Astrocyte (in vitro differentiated cells and primary cell): ENCODE results near the gene FKRP. TPM values are rescaled to one million over a fixed set of nuclear protein-coding genes. Genes with fewer than 3 reads are reported as not detected.

Experiments
- DNase-seq: peaks from one replicate; pipeline ENCODE4 v3.0.0-alpha.2; 2010; ENCODE audit warnings: low read depth
- FAIRE-seq: peaks from 2 replicates; lab custom pipeline; 2011; peaks lifted over from hg19 to GRCh38; lab: Jason Lieb, UNC
- H2AFZ ChIP-seq: 2 replicates; pipeline ENCODE4 v1.6.0; 2012; ENCODE audit warnings: low read depth, low read length, inconsistent platforms
- H3K27ac ChIP-seq: 2 replicates; pipeline ENCODE4 v1.5.1; 2011; ENCODE audit warnings: low read depth, low read length, inconsistent platforms
- H3K27me3 ChIP-seq: 2 replicates; pipeline ENCODE4 v1.6.0; 2011; ENCODE audit warnings: low read length, inconsistent platforms; ENCODE audit not compliant: insufficient read depth
- H3K36me3 ChIP-seq: 2 replicates; pipeline ENCODE4 v1.5.1; 2011; ENCODE audit warnings: low read length, inconsistent platforms; ENCODE audit not compliant: insufficient read depth
- H3K4me1 ChIP-seq: 2 replicates; pipeline ENCODE4 v1.5.1; 2011; ENCODE audit warnings: low read length, inconsistent platforms; ENCODE audit not compliant: insufficient read depth
- H3K4me2 ChIP-seq: 2 replicates; pipeline ENCODE4 v1.6.0; 2012; ENCODE audit warnings: low read length, inconsistent platforms
- H3K4me3 ChIP-seq: 2 replicates; pipeline ENCODE4 v1.5.1; 2011; ENCODE audit warnings: low read depth, mild to moderate bottlenecking, low read length, inconsistent platforms; ENCODE audit not compliant: insufficient read depth
- H3K79me2 ChIP-seq: 2 replicates; pipeline ENCODE4 v1.6.0; 2012; ENCODE audit warnings: mild to moderate bottlenecking, low read length, inconsistent platforms; ENCODE audit not compliant: insufficient read depth
- H3K9ac ChIP-seq: 2 replicates; pipeline ENCODE4 v1.6.0; 2012; ENCODE audit warnings: mild to moderate bottlenecking, low read length, inconsistent platforms
- H3K9me3 ChIP-seq: 2 replicates; pipeline ENCODE4 v1.5.1; 2012; ENCODE audit warnings: low read depth, mild to moderate bottlenecking, low read length, inconsistent platforms; ENCODE audit not compliant: insufficient read depth
- H4K20me1 ChIP-seq: 2 replicates; pipeline ENCODE4 v1.6.0; 2012; ENCODE audit warnings: low read length, inconsistent platforms; ENCODE audit not compliant: insufficient read depth
- H3K27ac Mint-ChIP-seq: one replicate; pipeline ENCODE4 v1.8.0; 2021; ENCODE audit warnings: mild to moderate bottlenecking, mixed read lengths; ENCODE audit not compliant: unreplicated experiment
- H3K27me3 Mint-ChIP-seq: one replicate; pipeline ENCODE4 v1.8.0; 2021; ENCODE audit warnings: low read depth, mixed read lengths; ENCODE audit not compliant: unreplicated experiment
- H3K36me3 Mint-ChIP-seq: one replicate; pipeline ENCODE4 v1.8.0; 2021; ENCODE audit warnings: low read depth, mixed read lengths; ENCODE audit not compliant: unreplicated experiment
- H3K4me1 Mint-ChIP-seq: one replicate; pipeline ENCODE4 v1.8.0; 2021; ENCODE audit warnings: low read depth, mixed read lengths; ENCODE audit not compliant: unreplicated experiment
- H3K4me3 Mint-ChIP-seq: one replicate; pipeline ENCODE4 v1.8.0; 2021; ENCODE audit warnings: mild to moderate bottlenecking, moderate library complexity, mixed read lengths; ENCODE audit not compliant: unreplicated experiment
- H3K9me3 Mint-ChIP-seq: one replicate; pipeline ENCODE4 v1.8.0; 2021; ENCODE audit warnings: mild to moderate bottlenecking, mixed read lengths; ENCODE audit not compliant: unreplicated experiment
- EZH2 ChIP-seq: IDR thresholded peaks from 2 replicates; pipeline ENCODE4 v1.6.1; 2012; ENCODE audit warnings: mild to moderate bottlenecking, low read length, inconsistent platforms; ENCODE audit not compliant: insufficient read depth
- total RNA-seq: library from RNA; stranded (reverse); gene quantifications from 2 replicates; pipeline ENCODE4 v1.2.1, GENCODE V29; 2021
- TF ChIP-seq, protein P1 (sequence below): IDR thresholded peaks from 2 replicates; pipeline ENCODE4 v1.5.1; 2011; ENCODE audit warnings: low read depth, mild to moderate bottlenecking, inconsistent platforms, low read length, moderate library complexity; ENCODE audit not compliant: insufficient read depth

Gene FKRP
- total RNA-seq, 1 donor from 2014 or later, result 25.1 TPM

- H3K4me3 Mint-ChIP-seq, result no peak overlapping the region
- H3K36me3 Mint-ChIP-seq, result peaks cover 16% of the 10 kb centered on the region
- H3K27ac ChIP-seq, result peak overlapping the region; percentile 65
- no peak overlapping the region for H3K4me3 ChIP-seq
- H3K9me3 ChIP-seq, result no peaks in the 10 kb centered on the region
- H2AFZ ChIP-seq, result no peak overlapping the region
- H3K79me2 ChIP-seq, result peaks cover 77% of the 10 kb centered on the region
- no peaks in the 10 kb centered on the region for H3K9me3 Mint-ChIP-seq
- H3K4me2 ChIP-seq, result peak overlapping the region; percentile 80
- no peaks in the 10 kb centered on the region for H3K27me3 Mint-ChIP-seq
- no peak overlapping the region for H3K27ac Mint-ChIP-seq
- H3K27me3 ChIP-seq, result no peaks in the 10 kb centered on the region
- peak overlapping the region; percentile 55 for H3K9ac ChIP-seq
- peaks cover 91% of the 10 kb centered on the region for H4K20me1 ChIP-seq
- FAIRE-seq (no peak), DNase-seq (no peak)
- peaks cover 46% of the 10 kb centered on the region for H3K4me1 ChIP-seq
- peaks cover 16% of the 10 kb centered on the region for H3K36me3 ChIP-seq
- no peak for TF ChIP-seq EZH2
- TF ChIP-seq, protein P1, sequence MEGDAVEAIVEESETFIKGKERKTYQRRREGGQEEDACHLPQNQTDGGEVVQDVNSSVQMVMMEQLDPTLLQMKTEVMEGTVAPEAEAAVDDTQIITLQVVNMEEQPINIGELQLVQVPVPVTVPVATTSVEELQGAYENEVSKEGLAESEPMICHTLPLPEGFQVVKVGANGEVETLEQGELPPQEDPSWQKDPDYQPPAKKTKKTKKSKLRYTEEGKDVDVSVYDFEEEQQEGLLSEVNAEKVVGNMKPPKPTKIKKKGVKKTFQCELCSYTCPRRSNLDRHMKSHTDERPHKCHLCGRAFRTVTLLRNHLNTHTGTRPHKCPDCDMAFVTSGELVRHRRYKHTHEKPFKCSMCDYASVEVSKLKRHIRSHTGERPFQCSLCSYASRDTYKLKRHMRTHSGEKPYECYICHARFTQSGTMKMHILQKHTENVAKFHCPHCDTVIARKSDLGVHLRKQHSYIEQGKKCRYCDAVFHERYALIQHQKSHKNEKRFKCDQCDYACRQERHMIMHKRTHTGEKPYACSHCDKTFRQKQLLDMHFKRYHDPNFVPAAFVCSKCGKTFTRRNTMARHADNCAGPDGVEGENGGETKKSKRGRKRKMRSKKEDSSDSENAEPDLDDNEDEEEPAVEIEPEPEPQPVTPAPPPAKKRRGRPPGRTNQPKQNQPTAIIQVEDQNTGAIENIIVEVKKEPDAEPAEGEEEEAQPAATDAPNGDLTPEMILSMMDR, result no peak
- H3K4me1 Mint-ChIP-seq, result peaks cover 55% of the 10 kb centered on the region
Observed at GRCh38 chr19:46730187-46730586, 15.7 kb upstream of the FKRP start.

DNA sequence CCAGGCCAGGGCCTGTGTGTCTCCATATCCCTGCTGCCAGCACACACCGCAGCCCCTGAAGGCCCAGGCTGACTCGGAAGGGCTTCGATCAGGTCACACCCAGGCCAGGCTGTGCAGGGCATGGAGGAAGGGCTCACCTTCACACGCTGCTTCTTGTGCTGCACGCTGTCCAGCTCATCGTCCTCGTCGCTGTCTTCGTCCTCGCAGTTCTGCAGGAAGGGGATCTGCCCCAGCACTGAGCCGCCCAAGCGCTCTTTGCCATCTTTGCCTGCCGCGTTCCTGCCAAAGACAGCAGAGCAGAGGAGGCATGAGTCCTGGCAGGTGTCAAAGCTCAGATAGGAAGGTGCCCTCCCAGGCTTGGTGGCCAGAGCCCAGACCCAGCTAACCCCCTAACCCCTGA lies 15.3 kb upstream of the FKRP start:
- H3K27ac Mint-ChIP-seq, result peak overlapping the region; percentile 92
- Histone ChIP-seq H3K4me3 (no peak overlapping the region), H3K4me2 (peak overlapping the region; percentile 80), H3K36me3 (peaks cover 16% of the 10 kb centered on the region), H3K27ac (peak overlapping the region; percentile 65), H3K27me3 (no peaks in the 10 kb centered on the region), H2AFZ (no peak overlapping the region), H3K9me3 (no peaks in the 10 kb centered on the region), H3K4me1 (peaks cover 46% of the 10 kb centered on the region), H3K79me2 (peaks cover 80% of the 10 kb centered on the region), H4K20me1 (peaks cover 90% of the 10 kb centered on the region), H3K9ac (peak overlapping the region; percentile 55)
- no peak for DNase-seq
- peak overlapping the region; percentile 74 for H3K4me3 Mint-ChIP-seq
- no peaks in the 10 kb centered on the region for H3K9me3 Mint-ChIP-seq
- H3K36me3 Mint-ChIP-seq, result peaks cover 16% of the 10 kb centered on the region
- TF ChIP-seq EZH2, result no peak
- TF ChIP-seq, protein P1, result no peak
- no peaks in the 10 kb centered on the region for H3K27me3 Mint-ChIP-seq
- no peak for FAIRE-seq
- peaks cover 55% of the 10 kb centered on the region for H3K4me1 Mint-ChIP-seq

DNA sequence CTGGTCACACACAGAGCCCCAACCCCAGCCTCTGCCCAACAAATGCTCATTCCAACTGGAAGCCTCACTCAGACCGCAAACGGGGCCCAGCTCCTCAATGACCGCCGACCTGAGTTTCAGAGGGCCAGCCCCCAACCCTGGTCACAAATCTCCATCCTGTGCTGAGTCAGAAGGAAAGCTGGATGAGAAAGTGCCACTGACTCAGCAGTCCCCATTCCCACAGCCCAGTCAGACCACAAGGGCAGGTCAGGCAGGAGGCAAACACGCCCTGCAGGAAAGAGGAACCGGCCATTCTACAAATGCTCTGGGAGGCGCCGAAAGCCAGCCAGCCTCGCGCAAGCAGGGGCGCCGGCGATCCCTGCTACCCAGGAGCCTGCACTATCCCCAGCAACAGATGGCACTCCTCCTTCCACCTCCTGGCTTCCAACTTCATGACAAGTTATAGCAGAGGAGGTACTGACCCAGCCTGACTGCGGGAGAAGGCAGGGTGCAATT lies 14.8 kb upstream of the FKRP start:
- Histone ChIP-seq H3K36me3 (peaks cover 16% of the 10 kb centered on the region), H2AFZ (no peak overlapping the region), H3K9ac (peak overlapping the region; percentile 65), H4K20me1 (peaks cover 85% of the 10 kb centered on the region), H3K27me3 (no peaks in the 10 kb centered on the region), H3K4me2 (peak overlapping the region; percentile 80), H3K27ac (peak overlapping the region; percentile 72), H3K4me3 (peak overlapping the region; percentile 25), H3K9me3 (no peaks in the 10 kb centered on the region), H3K79me2 (peaks cover 81% of the 10 kb centered on the region), H3K4me1 (peaks cover 46% of the 10 kb centered on the region)
- Mint-ChIP-seq H3K36me3 (peaks cover 16% of the 10 kb centered on the region), H3K27me3 (no peaks in the 10 kb centered on the region), H3K27ac (peak overlapping the region; percentile 92), H3K9me3 (no peaks in the 10 kb centered on the region), H3K4me3 (peak overlapping the region; percentile 74), H3K4me1 (peaks cover 55% of the 10 kb centered on the region)
- DNase-seq, result peak; percentile 96
- TF ChIP-seq, protein P1, result no peak
- TF ChIP-seq EZH2, result no peak
- peak; percentile 47 for FAIRE-seq
